Hematopoietic multipotent progenitor cell (in vitro differentiated cells): Measurements from ENCODE around the gene GPR135. TPM values are rescaled to one million over a fixed set of nuclear protein-coding genes. Genes with fewer than 3 reads are reported as not detected.

ENCODE experiments used
- DNase-seq, 3 donors: peaks; one replicate each; pipeline ENCODE4 v3.0.0-alpha.2; 2011 to 2015; ENCODE audit warnings: low read depth in 2 of 3, low spot score in 2 of 3
- total RNA-seq: library from RNA; depleted of rRNA; stranded (reverse); fragments of >200 nt; gene quantifications from one replicate; pipeline ENCODE4 v1.2.3, GENCODE V29; 2012

Gene GPR135
- total RNA-seq, 1 donor: 3.0 TPM

GRCh38 chr14:59425322-59425935, 39.8 kb downstream of the GPR135 start:
- DNase-seq: no peak

GRCh38 chr14:59424341-59425071, 40.7 kb downstream of the GPR135 start:
- DNase-seq: no peak

GRCh38 chr14:59422069-59422881, 42.9 kb downstream of the GPR135 start:
- DNase-seq: peak in 1 of 3 donors; percentile 10

DNA sequence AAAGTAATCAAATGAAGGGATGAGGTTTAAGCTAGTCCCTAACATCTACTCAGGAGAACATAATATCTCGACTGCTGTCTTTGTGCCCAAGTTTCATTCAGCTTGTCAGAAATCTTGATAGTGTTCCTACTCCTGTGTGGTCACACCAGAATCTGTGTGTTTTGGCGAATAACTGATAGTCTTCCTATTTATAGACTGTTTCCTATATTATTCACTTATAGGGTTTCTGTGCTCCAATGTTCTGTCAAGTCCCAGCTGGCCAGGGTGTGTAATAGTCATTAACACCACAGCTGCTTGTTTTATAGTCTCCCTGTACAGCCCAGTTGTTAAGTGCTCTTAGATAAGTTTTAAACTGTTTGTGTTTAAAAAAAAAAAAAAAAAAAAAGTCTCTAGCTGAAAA, 45.9 kb downstream of the GPR135 start:
- no peak for DNase-seq

- DNase-seq: no peak
Measured at GRCh38 chr14:59417311-59417710, 47.9 kb downstream of the GPR135 start.

- DNase-seq: no peak
Measured at GRCh38 chr14:59415836-59416602, 49.2 kb downstream of the GPR135 start.

Other genes starting within 250 kb of the GPR135 start
- gene L3HYPDH, start 19.0 kb upstream of the GPR135 start, total RNA-seq: 55.5 TPM
- 56.8 TPM for gene JKAMP, start 19.1 kb upstream of the GPR135 start, total RNA-seq
- gene CCDC175, start 111.4 kb upstream of the GPR135 start, total RNA-seq: 0.54 TPM